HG02759 (cell line): ENCODE data around the gene KCNC1.
A peak's percentile ranks its signal among the peaks of the same experiment; 100 is the strongest.

Source experiments
- ATAC-seq: cut with Tn5 transposase; IDR thresholded peaks from one replicate; pipeline ENCODE4 v1.9.1; 2021; ENCODE audit warnings: mild to moderate bottlenecking, moderate library complexity; ENCODE audit not compliant: unreplicated experiment

Gene KCNC1

GRCh38 chr11:17752144-17752543 is 17.6 kb downstream of the KCNC1 start:
- no peak for ATAC-seq

- no peak for ATAC-seq
These were observed 18.6 kb downstream of the KCNC1 start for GRCh38 chr11:17753153-17753552.

- no peak for ATAC-seq
These were observed 19.1 kb downstream of the KCNC1 start for GRCh38 chr11:17753641-17754040.

GRCh38 chr11:17755891-17756290 is 21.3 kb downstream of the KCNC1 start:
- ATAC-seq = no peak

- peak; percentile 82 for ATAC-seq
These were observed 25.8 kb downstream of the KCNC1 start for GRCh38 chr11:17760102-17761029.

- ATAC-seq = peak; percentile 57
These were observed 27.9 kb downstream of the KCNC1 start for GRCh38 chr11:17762309-17762974.

- no peak for ATAC-seq
These were observed 28.7 kb downstream of the KCNC1 start for GRCh38 chr11:17763244-17763643.

- ATAC-seq = no peak
These were observed 29.1 kb downstream of the KCNC1 start for GRCh38 chr11:17763703-17764102.

- ATAC-seq = no peak
These were observed 30.1 kb downstream of the KCNC1 start for GRCh38 chr11:17764446-17765218.

GRCh38 chr11:17765356-17766072 is 30.9 kb downstream of the KCNC1 start:
- no peak for ATAC-seq

- no peak for ATAC-seq
These were observed 31.4 kb downstream of the KCNC1 start for GRCh38 chr11:17766073-17766359.

GRCh38 chr11:17766590-17766989 is 32.0 kb downstream of the KCNC1 start:
- ATAC-seq = no peak

- no peak for ATAC-seq
These were observed 32.8 kb downstream of the KCNC1 start for GRCh38 chr11:17767301-17767885.

- ATAC-seq = no peak
These were observed 33.3 kb downstream of the KCNC1 start for GRCh38 chr11:17767914-17768313.

- no peak for ATAC-seq
These were observed 34.0 kb downstream of the KCNC1 start for GRCh38 chr11:17768547-17768946.

- ATAC-seq = no peak
These were observed 34.6 kb downstream of the KCNC1 start for GRCh38 chr11:17769218-17769617.

GRCh38 chr11:17770048-17770652 is 35.6 kb downstream of the KCNC1 start:
- no peak for ATAC-seq

- ATAC-seq = no peak
These were observed 36.3 kb downstream of the KCNC1 start for GRCh38 chr11:17770917-17771316.

- no peak for ATAC-seq
These were observed 36.8 kb downstream of the KCNC1 start for GRCh38 chr11:17771415-17771814.

- no peak for ATAC-seq
These were observed 37.3 kb downstream of the KCNC1 start for GRCh38 chr11:17771841-17772401.
